BE2C (cell line): ENCODE data around the gene GRAMD1C.

Experiments used
- DNase-seq: peaks from one replicate; pipeline ENCODE4 v3.0.0-alpha.2; 2020
- H3K27me3 ChIP-seq: fragments of 250-450 bp; sonication (Bioruptor Pico); 2 replicates; pipeline ENCODE4 v1.5.1; 2020; ENCODE audit warnings: mild to moderate bottlenecking
- H3K36me3 ChIP-seq: fragments of 250-450 bp; sonication (Bioruptor Pico); 2 replicates; pipeline ENCODE4 v1.5.1; 2020; ENCODE audit warnings: mild to moderate bottlenecking
- H3K4me1 ChIP-seq: fragments of 250-450 bp; sonication (Bioruptor Pico); 2 replicates; pipeline ENCODE4 v1.5.1; 2020
- H3K4me3 ChIP-seq: 2 replicates; pipeline ENCODE4 v1.5.1; 2011; ENCODE audit warnings: low read depth, low read length
- H3K9me3 ChIP-seq: fragments of 250-450 bp; sonication (Bioruptor Pico); 2 replicates; pipeline ENCODE4 v1.5.1; 2020
- TF ChIP-seq, protein P1 (sequence below): IDR thresholded peaks from 2 replicates; pipeline ENCODE4 v1.5.1; 2012; ENCODE audit warnings: mild to moderate bottlenecking, low read depth, low read length

Gene GRAMD1C

DNA sequence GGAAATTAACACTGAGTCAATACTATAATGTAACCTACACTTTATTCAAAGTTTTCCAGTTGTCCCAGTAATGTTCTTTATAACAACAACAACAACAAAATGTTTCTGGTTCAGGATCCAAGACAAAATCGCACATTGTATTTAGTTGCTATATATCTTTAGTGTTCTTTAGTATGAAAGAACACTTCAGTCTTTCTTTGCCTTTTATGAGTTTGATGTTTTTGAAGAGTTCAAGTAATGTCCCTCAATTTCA is 7.6 kb upstream of the GRAMD1C start:
- no peaks in the 10 kb centered on the region for H3K4me1 ChIP-seq
- DNase-seq: no peak
- no peak overlapping the region for H3K4me3 ChIP-seq

DNA sequence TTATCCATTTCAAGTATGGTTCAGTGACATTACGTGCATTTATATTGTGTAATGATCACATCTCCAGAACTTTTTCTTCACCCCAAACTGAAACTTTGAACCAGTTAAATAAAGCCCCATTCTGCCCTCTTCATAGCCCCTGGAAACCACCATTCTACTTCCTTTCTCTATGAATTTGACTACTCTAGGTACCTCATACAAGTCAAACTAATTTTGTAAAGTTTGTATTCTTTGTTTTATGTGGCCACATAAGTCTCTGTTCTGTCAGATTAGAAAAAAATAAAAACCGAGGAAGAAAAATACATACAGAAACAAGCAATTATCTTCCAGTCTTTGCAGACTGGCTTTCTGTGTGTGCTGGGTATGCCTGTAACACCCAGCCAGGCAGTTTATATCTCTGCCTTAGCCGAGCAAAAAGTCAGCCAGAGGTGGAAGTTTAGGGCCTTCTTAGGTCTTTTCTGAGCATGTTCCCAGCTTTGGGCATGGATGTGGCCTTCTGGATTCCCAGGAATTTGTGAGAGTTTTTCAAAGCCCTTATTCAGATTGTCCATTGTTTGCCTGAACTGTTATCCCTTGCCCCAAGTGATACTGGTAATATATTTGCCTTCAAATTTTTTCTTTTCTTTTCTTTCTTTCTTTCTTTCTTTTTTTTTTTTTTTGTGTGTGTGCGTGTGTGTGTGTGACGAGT is 6.0 kb upstream of the GRAMD1C start:
- H3K36me3 ChIP-seq: no peaks in the 10 kb centered on the region
- TF ChIP-seq, protein P1, sequence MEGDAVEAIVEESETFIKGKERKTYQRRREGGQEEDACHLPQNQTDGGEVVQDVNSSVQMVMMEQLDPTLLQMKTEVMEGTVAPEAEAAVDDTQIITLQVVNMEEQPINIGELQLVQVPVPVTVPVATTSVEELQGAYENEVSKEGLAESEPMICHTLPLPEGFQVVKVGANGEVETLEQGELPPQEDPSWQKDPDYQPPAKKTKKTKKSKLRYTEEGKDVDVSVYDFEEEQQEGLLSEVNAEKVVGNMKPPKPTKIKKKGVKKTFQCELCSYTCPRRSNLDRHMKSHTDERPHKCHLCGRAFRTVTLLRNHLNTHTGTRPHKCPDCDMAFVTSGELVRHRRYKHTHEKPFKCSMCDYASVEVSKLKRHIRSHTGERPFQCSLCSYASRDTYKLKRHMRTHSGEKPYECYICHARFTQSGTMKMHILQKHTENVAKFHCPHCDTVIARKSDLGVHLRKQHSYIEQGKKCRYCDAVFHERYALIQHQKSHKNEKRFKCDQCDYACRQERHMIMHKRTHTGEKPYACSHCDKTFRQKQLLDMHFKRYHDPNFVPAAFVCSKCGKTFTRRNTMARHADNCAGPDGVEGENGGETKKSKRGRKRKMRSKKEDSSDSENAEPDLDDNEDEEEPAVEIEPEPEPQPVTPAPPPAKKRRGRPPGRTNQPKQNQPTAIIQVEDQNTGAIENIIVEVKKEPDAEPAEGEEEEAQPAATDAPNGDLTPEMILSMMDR: no peak
- DNase-seq: no peak
- no peaks in the 10 kb centered on the region for H3K27me3 ChIP-seq
- no peak overlapping the region for H3K4me3 ChIP-seq
- H3K9me3 ChIP-seq: no peaks in the 10 kb centered on the region; the same call in 1 of the 2 replicates
- H3K4me1 ChIP-seq: no peaks in the 10 kb centered on the region

More for the DNA sequence above, 7.6 kb upstream of the GRAMD1C start:
- Histone ChIP-seq H3K27me3 (no peaks in the 10 kb centered on the region), H3K9me3 (no peaks in the 10 kb centered on the region; the same call in 1 of the 2 replicates), H3K36me3 (no peaks in the 10 kb centered on the region)
- TF ChIP-seq, protein P1: no peak

DNA sequence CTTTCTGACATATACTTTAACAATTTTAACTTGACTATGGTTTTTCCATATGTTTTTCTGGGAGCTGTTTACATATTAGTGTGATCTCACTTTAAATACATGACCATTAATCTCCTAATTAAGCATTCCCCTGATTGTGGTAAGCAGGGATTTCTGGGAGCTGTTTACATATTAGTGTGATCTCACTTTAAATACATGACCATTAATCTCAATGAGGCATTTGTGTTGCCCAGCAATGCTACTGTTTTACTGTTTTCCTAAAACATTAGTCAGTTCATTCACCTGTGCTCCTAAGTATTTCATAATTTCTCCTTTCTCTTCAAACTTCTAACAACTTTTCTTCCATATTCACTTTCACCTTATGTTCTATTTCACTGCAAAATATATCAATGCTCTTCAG is 3.6 kb upstream of the GRAMD1C start:
- no peak overlapping the region for H3K4me3 ChIP-seq
- H3K27me3 ChIP-seq: no peaks in the 10 kb centered on the region
- DNase-seq: no peak
- no peaks in the 10 kb centered on the region; the same call in 1 of the 2 replicates for H3K9me3 ChIP-seq
- TF ChIP-seq, protein P1: no peak
- H3K36me3 ChIP-seq: no peaks in the 10 kb centered on the region
- H3K4me1 ChIP-seq: no peaks in the 10 kb centered on the region

DNA sequence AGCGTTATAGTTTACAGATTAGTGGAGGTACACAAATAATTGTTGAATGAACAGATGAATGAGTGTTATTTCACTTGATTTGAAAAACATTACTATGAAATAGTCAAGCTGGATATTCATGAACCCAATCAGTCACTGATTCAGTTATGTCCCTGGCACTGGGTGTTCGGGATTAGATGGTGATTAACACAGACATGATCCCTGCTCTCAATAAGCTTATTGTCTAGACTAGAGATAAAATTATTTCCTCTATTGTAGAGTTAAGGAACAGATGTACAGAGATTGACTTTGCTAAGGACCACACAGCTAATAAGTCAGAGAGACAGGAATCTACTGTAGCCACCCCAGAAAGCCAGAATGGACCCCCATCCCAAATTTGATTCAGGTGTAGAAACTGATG is 963 bp downstream of the GRAMD1C start:
- DNase-seq: no peak
- Histone ChIP-seq H3K9me3 (no peaks in the 10 kb centered on the region), H3K4me1 (no peaks in the 10 kb centered on the region), H3K27me3 (no peaks in the 10 kb centered on the region), H3K4me3 (no peak overlapping the region), H3K36me3 (no peaks in the 10 kb centered on the region)
- TF ChIP-seq, protein P1: no peak

DNA sequence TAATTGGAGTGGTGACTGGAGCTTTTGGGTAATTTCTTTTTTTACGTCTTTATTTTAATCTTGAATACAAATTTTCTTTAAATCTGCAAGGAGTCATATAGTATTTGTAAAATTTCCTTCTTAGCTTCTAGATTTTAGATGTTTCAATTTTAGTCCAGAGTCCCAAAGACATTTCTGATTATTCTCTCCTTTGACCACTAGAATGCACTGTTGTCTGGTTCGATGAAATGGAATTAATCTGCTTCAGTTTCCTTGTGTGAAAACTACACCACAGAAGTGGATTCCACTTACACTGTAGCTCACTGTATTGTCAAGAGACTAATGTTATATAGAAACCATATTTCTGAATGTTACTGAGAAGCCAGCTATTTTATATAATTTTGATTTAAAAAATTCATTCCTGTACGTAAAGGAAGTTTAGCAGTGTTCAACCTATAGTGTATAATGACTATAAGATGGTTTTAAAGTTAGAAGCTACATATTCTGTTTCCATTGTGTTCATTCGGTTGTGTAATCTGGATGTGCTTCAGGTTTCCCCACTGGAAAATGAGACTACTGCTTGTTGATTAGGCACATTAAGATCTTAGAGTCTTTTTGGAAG is 6.1 kb downstream of the GRAMD1C start:
- Histone ChIP-seq H3K27me3 (no peaks in the 10 kb centered on the region), H3K9me3 (no peaks in the 10 kb centered on the region), H3K36me3 (no peaks in the 10 kb centered on the region), H3K4me3 (no peak overlapping the region), H3K4me1 (no peaks in the 10 kb centered on the region)
- TF ChIP-seq, protein P1: peak; percentile 68
- no peak for DNase-seq

DNA sequence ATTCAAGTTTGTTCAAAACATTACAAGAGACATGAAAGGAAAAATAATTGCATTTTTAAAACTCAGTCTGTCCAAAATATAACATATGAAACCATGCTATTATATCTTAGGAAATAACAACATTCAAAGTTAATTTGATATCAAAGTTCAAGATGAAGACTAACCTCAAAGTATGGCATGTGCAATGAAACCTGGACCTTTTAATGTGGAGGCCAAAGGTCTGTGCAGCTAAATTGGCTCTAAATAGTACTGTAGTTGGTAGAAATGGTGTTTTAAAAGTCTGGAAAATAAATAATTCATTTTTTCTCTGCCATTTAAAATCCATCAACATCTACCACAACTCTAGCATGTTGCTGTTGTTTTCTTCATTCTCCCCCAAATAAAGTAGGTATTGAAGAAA is 8.7 kb downstream of the GRAMD1C start:
- H3K27me3 ChIP-seq: no peaks in the 10 kb centered on the region
- TF ChIP-seq, protein P1: no peak

More for the DNA sequence above, 8.7 kb downstream of the GRAMD1C start:
- Histone ChIP-seq H3K36me3 (no peaks in the 10 kb centered on the region), H3K9me3 (no peaks in the 10 kb centered on the region), H3K4me3 (no peak overlapping the region), H3K4me1 (no peaks in the 10 kb centered on the region)
- DNase-seq: no peak
